HG02610 (cell line): ENCODE measurements around the gene LSM14B.

Experiments
- ATAC-seq: cut with Tn5 transposase; IDR thresholded peaks from one replicate; pipeline ENCODE4 v1.9.1; 2021; ENCODE audit warnings: mild to moderate bottlenecking, moderate library complexity; ENCODE audit not compliant: unreplicated experiment

The LSM14B gene

DNA sequence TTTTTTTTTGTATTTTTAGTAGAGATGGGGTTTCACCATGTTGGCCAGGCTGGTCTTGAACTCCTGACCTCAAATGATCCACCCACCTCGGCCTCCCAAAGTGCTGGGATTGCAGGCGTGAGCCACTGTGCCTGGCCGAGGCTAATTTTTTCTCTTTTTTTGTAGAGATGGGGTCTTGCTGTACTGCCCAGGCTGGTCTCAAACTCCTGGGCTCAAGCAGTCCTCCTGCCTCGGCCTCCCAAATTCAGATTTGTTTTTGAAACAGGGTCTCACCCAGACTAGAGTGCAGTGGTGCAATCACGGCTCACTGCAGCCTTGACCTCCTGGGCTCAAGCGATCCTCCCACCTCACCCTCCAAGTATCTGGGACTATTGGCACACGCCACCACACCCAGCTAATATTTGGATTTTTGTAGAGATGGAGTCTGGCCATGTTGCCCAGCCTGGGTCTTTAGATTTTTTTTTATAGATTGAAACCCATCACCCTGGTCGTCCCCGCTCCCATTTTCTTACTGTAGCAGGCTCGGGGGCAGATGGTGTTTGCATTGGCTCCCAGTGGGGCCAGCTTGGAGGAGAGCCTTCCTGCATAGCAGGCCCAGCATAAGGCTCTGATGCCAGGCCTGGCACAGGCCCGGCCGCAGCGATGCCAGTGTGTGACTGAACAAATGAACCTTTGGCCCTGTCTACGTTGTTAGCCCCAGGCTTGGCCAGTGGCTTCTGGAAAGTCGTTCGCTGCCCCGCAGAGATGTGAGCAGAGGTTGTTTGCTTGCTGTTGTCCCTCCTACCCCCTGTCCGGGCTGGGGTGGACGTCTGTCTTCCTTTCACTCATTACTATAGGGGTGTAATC is 56.3 kb downstream of the LSM14B start:
- ATAC-seq, result no peak

GRCh38 chr20:62179162-62179504 is 56.9 kb downstream of the LSM14B start:
- ATAC-seq, result no peak

DNA sequence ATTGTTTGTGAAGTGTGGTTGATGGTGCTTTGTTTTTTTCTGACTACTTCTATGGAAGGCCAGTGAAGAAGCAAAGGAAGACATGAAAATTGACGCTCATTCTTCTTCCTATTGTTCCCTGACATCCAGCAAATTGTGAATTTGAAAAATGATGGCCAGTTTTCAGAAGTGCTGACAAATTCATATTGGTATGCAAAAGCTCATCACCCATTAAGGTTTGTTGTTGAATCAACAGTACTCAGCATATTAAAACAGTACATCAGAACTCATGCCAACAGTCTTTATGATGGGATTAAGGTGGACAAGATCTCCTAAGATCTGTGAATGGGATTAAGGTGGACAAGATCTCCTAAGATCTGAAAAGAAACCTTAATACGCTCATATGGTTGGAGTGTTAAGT is 59.5 kb downstream of the LSM14B start:
- ATAC-seq, result no peak

DNA sequence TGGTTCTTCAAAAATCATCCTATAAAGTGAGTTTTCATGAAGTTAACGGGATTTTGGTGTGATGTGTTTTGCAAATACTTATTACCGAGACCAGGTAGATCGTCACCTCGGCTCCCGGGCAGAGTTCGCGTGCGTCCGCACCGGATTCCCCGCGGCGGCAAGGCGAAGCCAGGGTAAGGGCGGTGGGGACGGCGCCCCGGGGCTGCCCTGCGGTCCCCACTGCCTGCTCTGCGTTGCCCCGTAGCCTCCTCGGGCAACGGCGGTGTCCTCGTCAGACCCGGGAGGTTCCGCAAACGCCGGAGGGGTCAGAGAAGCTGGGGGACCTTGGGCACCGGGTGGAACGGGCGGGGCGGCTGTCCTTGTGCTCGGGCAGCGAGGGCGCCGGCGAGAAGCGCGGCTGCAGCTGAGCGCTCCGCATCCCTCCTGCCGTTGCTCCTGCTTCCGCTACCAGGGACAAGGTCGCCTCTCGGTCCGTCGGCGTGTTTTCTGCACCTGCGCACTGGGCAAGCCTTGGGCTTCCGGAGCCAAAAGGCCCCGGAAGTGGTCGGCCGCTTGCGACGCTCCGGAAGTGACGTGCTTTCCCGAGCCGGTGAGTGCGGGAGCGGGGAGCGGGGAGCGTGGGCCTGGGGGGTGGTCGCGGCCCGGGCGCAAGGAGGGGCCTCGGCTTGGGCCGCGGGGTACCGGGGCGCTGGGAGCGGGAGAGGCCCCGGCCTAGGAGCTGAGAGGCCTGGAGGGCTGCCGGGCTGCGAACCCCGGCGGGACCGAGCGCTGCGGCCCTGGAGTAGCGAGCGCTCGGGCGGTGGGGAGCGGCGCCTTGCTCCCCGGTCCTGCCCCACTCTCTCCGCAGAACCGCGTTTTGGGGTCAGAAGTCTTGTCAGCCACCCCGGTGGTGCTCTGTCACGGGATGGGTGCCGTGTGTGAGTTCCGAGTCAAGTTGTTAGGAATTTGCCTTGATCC is 60.5 kb downstream of the LSM14B start, which contains the start of gene MTG2:
TSS of gene MTG2 (plus strand) at position 560 of the 957 bp plus-strand sequence. CDS start 10,393 bp downstream, outside the sequence.
- ATAC-seq, result peak; percentile 86

DNA sequence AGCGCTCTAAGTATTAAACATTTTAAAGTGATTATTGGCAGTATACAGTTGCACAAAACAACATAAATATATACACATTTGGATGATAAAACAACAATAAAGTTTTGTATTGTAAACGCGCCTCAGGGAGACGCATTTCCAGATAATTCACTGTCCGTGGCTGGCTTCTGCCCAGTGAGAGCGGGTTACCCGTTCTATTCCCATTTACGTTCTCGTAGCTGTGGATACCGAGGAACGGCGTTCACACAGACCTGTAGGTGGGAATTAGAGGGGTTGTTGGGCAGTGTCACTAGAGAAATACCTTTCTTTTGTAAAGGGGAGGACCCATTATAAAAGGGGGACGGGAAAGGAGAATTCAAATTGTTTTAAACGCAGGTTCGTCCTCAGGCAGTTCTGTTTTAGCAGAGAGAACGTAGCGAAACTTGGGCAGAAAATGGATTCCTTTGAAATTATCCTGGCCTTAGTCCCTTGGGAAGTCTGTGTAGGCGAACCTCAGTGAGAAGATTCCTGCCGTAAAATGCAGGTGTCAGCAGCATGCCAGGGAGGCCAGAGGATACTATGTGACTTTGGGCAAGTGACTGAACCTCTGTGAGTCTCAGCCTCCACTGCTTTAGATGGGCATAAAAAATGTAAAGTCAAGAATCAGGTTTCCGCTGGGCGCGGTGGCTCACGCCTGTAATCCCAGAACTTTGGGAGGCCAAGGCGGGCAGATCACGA is 61.3 kb downstream of the LSM14B start:
- ATAC-seq, result no peak
